Activated T-cell treated with anti-CD3 and anti-CD28 coated beads, Interleukin-2, amount 50 U/mL, for 24 hours (primary cell): ENCODE data around the gene KLHL11.
"Not testable (repeated sequence)": the region's sequence is repeated elsewhere in the genome, so short reads cannot be mapped to it uniquely, and the experiment has no call there.

Experiments
- DNase-seq: peaks from one replicate; pipeline ENCODE4 v3.0.0-alpha.2; 2020
- H3K27ac Mint-ChIP-seq: 2 replicates; pipeline ENCODE4 v1.8.0; 2020; ENCODE audit warnings: mild to moderate bottlenecking, mixed read lengths
- H3K27me3 Mint-ChIP-seq: 2 replicates; pipeline ENCODE4 v1.8.0; 2020; ENCODE audit warnings: mixed read lengths
- H3K36me3 Mint-ChIP-seq: 2 replicates; pipeline ENCODE4 v1.8.0; 2020; ENCODE audit warnings: low read depth, mixed read lengths
- H3K4me1 Mint-ChIP-seq: 2 replicates; pipeline ENCODE4 v1.8.0; 2020; ENCODE audit warnings: low read depth, mixed read lengths
- H3K4me3 Mint-ChIP-seq: 2 replicates; pipeline ENCODE4 v1.8.0; 2020; ENCODE audit warnings: mild to moderate bottlenecking, moderate library complexity, mixed read lengths
- H3K9me3 Mint-ChIP-seq: 2 replicates; pipeline ENCODE4 v1.8.0; 2020; ENCODE audit warnings: mixed read lengths

The KLHL11 gene

DNA sequence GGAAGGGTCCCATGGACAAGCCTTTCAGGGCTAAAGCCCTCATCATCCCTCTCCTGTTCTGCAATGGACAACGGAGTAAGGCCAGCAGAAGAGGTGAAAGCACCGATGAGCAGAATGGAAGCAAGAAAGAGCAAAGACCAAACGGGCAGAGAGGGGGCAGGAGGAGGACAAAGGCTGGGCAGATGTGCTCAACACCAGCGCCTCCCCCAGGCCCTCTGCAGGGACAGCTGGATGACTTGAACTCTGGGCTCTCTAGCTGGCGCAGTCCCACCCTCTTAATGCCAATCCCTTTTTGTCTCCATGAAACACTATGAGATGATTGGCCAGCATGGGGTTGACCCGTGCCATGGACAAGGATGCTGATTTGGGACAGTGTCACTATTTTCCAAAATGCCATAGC is 31.5 kb upstream of the KLHL11 start:
- no peak for DNase-seq
- peaks cover 93% of the 10 kb centered on the region for H3K36me3 Mint-ChIP-seq
- no peaks in the 10 kb centered on the region for H3K4me1 Mint-ChIP-seq
- no peaks in the 10 kb centered on the region for H3K27me3 Mint-ChIP-seq
- no peaks in the 10 kb centered on the region for H3K9me3 Mint-ChIP-seq
- no peak overlapping the region for H3K27ac Mint-ChIP-seq
- H3K4me3 Mint-ChIP-seq = no peak overlapping the region

GRCh38 chr17:41895617-41896016 is 30.4 kb upstream of the KLHL11 start:
- no peaks in the 10 kb centered on the region for H3K4me1 Mint-ChIP-seq
- H3K27ac Mint-ChIP-seq = no peak overlapping the region
- no peak for DNase-seq
- H3K36me3 Mint-ChIP-seq = peaks cover 87% of the 10 kb centered on the region
- no peaks in the 10 kb centered on the region for H3K9me3 Mint-ChIP-seq
- H3K27me3 Mint-ChIP-seq = no peaks in the 10 kb centered on the region
- no peak overlapping the region for H3K4me3 Mint-ChIP-seq

- Mint-ChIP-seq H3K27ac (no peak overlapping the region), H3K36me3 (peaks cover 89% of the 10 kb centered on the region), H3K4me1 (no peaks in the 10 kb centered on the region), H3K4me3 (no peak overlapping the region), H3K9me3 (no peaks in the 10 kb centered on the region), H3K27me3 (no peaks in the 10 kb centered on the region)
- no peak for DNase-seq
Measured at GRCh38 chr17:41894791-41895331, 29.6 kb upstream of the KLHL11 start.

DNA sequence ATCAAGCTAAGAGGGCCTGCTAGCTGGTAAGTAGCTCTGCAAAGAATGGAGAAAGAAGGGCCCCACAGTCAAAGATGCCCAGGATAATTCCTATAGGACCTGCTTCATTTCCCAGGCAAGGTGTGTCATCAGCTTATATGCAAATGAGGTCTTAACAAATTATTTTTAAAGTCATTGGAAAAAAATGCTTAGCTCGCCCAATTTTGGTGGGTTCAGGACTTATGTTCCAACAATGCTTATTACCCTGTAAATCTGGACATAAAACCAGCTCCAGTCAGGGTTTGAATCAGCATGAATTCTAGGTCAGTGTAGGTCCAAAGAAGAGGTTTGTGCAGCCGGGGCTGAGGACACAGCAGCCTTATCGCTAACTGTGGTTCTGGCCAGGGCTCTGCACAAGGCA is 28.2 kb upstream of the KLHL11 start:
- Mint-ChIP-seq H3K4me3 (no peak overlapping the region), H3K9me3 (no peaks in the 10 kb centered on the region), H3K27me3 (no peaks in the 10 kb centered on the region), H3K4me1 (no peaks in the 10 kb centered on the region), H3K27ac (no peak overlapping the region), H3K36me3 (peaks cover 88% of the 10 kb centered on the region)
- no peak for DNase-seq

DNA sequence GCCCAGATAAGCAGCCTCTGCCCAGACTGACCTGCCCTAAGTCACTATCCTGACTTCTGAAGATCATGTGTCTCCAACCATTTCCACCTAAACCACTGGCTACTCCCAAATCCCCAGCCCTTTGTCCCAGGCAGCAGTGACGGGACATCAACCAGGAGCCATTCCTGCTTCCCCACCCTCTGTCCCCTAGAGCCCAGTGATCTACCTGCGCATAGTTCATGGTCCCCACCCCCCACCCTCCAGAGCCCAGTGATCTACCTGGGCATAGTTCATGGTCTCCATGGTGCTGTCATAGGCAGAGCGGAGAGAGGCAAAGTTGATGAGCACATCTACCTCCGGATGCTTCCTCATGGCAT is 26.8 kb upstream of the KLHL11 start:
- H3K36me3 Mint-ChIP-seq = peaks cover 88% of the 10 kb centered on the region
- no peak overlapping the region for H3K4me3 Mint-ChIP-seq
- DNase-seq = no peak
- H3K9me3 Mint-ChIP-seq = no peaks in the 10 kb centered on the region
- peak overlapping the region; percentile 57 for H3K27ac Mint-ChIP-seq
- H3K4me1 Mint-ChIP-seq = no peaks in the 10 kb centered on the region
- no peaks in the 10 kb centered on the region for H3K27me3 Mint-ChIP-seq

DNA sequence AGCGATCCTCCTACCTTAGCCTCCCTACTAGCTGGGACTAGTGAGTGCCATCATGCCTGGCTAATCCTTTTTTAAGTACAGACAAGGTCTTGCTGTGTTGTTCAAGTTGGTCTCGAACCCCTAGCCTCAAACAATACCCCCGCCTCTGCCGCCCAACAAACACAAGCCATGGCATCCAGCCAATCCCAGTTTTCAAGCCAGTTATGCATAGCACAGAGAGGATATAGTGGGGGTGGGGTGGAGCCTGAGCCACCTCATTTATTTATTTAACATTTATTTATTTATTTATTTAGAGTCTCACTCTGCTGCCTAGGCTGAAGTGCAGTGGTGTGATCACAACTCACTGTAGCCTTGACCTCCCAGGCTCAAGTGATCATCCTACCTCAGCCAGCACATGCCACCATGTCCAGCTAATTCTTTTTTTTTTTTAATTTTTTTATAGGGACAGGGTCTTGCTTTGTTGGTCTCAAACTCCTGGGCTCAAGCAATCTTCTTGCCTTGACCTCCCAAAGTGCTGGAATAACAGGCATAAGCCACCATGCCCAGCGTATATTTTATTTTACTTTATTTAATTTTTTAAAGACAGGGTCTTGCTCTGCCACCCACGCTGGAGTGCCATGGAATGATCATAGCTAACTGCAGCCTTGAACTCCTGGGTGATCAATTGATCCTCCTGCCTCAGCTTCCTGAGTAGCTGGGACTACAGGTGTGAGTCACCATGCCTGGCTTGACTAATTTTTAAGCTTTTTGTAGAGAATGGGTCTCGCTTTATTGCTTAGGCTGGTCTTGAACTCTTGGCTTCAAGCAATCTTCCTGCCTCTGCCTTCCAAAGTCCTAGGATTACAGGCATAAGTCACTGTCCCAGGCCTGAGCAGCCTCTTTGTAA is 26.2 kb upstream of the KLHL11 start:
- no peaks in the 10 kb centered on the region for H3K27me3 Mint-ChIP-seq
- H3K4me1 Mint-ChIP-seq = no peaks in the 10 kb centered on the region
- no peak for DNase-seq
- no peak overlapping the region for H3K27ac Mint-ChIP-seq
- peaks cover 86% of the 10 kb centered on the region for H3K36me3 Mint-ChIP-seq
- H3K9me3 Mint-ChIP-seq = no peaks in the 10 kb centered on the region
- H3K4me3 Mint-ChIP-seq = no peak overlapping the region

DNA sequence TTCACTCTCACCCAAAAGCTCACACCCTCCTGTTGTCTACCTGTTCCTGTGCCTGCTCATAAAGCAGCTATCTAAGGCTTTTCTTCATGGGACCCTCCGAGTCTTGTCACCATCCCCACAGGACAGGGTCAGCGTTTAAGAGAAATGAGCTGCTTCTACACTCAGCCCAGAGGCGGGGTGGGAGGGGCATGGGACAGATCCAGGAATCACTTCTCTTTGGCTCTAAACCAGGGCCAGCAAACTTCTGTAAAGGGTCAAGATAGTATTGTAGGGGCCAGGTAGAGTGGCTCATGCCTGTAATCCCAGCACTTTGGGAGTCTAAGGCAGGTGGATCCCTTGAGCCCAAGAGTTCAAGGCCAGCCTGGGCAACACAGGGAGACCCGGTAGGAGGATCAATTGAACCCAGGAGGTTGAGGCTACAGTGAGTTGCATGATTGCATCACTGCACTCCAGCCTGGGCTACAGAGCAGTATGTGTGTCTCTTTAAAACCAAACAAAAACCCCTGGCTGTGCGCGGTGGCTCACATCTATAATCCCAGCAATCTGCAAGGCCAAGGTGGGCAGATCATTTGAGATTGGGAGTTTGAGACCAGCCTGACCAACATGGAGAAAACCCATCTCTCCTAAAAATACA is 23.2 kb upstream of the KLHL11 start:
- no peak for DNase-seq
- H3K36me3 Mint-ChIP-seq = peaks cover 88% of the 10 kb centered on the region
- H3K27me3 Mint-ChIP-seq = no peaks in the 10 kb centered on the region
- no peaks in the 10 kb centered on the region for H3K9me3 Mint-ChIP-seq
- H3K4me3 Mint-ChIP-seq = no peak overlapping the region
- H3K27ac Mint-ChIP-seq = no peak overlapping the region
- H3K4me1 Mint-ChIP-seq = no peaks in the 10 kb centered on the region

DNA sequence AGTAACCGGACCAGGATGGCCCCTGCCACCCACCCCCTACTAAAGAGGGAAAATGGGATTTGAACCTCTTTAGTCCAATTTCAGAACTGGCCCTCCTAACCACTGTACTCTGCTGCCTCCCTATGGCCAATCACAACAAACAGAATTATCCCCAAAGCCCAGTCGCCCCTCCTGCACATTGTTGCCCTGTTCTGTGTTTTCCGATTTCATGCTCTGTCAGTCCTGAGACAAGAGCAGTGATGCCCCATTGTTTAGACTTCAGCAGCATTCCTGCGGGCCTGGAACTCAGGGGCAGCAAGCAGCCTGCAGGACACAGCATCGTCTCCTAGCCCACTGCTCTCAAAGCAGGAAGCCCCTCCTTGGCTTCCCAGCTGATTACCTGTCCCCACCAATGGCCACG is 20.5 kb upstream of the KLHL11 start:
- no peaks in the 10 kb centered on the region for H3K27me3 Mint-ChIP-seq
- no peaks in the 10 kb centered on the region for H3K9me3 Mint-ChIP-seq
- DNase-seq = no peak
- H3K4me3 Mint-ChIP-seq = no peak overlapping the region
- H3K27ac Mint-ChIP-seq = peak overlapping the region; percentile 24
- no peaks in the 10 kb centered on the region for H3K4me1 Mint-ChIP-seq
- peaks cover 88% of the 10 kb centered on the region for H3K36me3 Mint-ChIP-seq

DNA sequence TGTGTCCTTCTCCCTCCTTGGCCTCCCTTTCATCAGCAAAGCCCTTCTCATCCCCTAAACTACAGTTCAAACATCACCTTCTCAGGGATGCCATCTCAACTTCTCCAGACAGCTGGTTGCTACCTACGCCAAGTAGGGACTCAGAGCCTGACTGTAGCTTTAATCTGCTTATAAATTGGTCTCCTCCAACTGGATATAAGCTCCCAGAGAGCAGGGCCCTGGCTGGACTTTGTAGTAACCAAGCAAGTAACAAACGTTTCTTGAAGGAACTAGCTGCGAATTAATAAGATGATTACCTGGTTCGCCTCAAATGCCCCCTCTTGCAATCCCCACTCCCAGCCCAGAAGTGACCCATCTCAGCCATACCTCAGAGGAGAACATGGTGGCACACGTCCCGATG is 17.5 kb upstream of the KLHL11 start:
- no peak for DNase-seq
- H3K27me3 Mint-ChIP-seq = no peaks in the 10 kb centered on the region
- H3K4me1 Mint-ChIP-seq = no peaks in the 10 kb centered on the region
- no peaks in the 10 kb centered on the region for H3K9me3 Mint-ChIP-seq
- H3K27ac Mint-ChIP-seq = peak overlapping the region; percentile 76
- H3K4me3 Mint-ChIP-seq = no peak overlapping the region
- H3K36me3 Mint-ChIP-seq = peaks cover 91% of the 10 kb centered on the region

DNA sequence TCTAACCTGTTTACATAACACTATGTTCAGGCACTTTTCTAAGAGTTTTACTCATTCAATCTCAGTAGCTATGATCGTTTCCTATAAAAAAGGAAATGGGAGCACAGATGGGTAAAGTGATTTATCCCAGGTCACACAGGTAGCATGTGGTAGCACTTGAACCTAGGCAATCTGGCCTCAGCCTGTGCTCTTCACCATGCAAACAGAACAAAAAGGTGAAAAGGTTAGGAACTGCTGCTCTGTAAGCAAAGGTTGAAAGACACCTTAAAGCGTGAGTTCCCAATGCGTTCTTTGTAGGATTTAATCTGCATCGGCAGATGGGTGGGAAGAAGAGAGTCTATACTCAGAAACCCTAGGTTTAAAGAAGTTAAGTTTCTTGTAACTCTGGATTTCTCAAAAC is 14.9 kb upstream of the KLHL11 start:
- H3K36me3 Mint-ChIP-seq = peaks cover 89% of the 10 kb centered on the region
- H3K4me1 Mint-ChIP-seq = no peaks in the 10 kb centered on the region
- H3K27ac Mint-ChIP-seq = no peak overlapping the region
- H3K9me3 Mint-ChIP-seq = no peaks in the 10 kb centered on the region
- H3K4me3 Mint-ChIP-seq = no peak overlapping the region
- no peak for DNase-seq
- H3K27me3 Mint-ChIP-seq = no peaks in the 10 kb centered on the region

DNA sequence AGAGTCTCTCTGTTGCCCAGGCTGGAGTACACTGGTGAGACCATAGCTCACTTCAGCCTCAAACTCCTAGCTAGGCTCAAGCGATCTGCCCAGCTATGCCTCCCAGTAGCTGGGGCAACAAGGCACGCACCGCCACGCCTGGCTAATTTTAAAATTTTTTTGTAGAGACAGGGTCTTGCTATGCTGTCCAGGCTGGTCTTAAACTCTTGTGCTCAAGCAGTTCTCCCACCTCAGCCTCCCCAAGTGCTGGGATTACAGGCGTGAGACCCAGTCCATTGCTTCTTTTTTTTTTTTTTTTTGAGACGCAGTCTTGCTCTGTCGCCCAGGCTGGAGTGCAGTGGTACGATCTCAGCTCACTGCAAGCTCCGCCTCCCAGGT is 9.1 kb upstream of the KLHL11 start:
- peaks cover 20% of the 10 kb centered on the region for H3K4me1 Mint-ChIP-seq

GRCh38 chr17:41873559-41874292 is 8.5 kb upstream of the KLHL11 start:
- Mint-ChIP-seq H3K27me3 (no peaks in the 10 kb centered on the region), H3K27ac (peak overlapping the region; percentile 29), H3K9me3 (no peaks in the 10 kb centered on the region), H3K4me3 (no peak overlapping the region), H3K36me3 (peaks cover 95% of the 10 kb centered on the region), H3K4me1 (peaks cover 25% of the 10 kb centered on the region)
- no peak for DNase-seq

More for the DNA sequence above, 9.1 kb upstream of the KLHL11 start:
- Mint-ChIP-seq H3K36me3 (peaks cover 95% of the 10 kb centered on the region), H3K27ac (peak overlapping the region; percentile 29)
- not testable (repeated sequence) for H3K9me3 Mint-ChIP-seq, H3K4me3 Mint-ChIP-seq, H3K27me3 Mint-ChIP-seq, DNase-seq

DNA sequence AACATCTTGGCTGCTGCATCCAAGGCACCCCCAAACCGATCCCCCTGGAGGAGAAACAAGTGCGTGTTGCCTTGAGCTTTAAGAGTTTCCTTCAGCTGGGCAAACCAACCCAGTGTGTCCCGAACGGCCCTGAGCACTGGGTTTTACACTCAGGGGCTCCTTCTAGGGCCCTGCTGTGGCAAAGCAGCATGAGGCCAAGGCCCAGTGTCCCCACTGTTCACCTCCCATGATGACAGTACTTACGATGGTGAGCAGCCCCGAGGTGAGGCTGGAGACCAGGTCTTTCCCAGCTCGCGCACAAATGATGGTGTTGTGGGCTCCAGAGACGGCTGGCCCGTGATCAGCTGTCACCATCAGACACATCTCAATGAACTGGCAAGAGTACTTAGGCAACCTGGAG is 6.6 kb upstream of the KLHL11 start:
- no peak for DNase-seq
- Mint-ChIP-seq H3K36me3 (peaks cover 94% of the 10 kb centered on the region), H3K27ac (peak overlapping the region; percentile 68), H3K27me3 (no peaks in the 10 kb centered on the region), H3K4me3 (no peak overlapping the region), H3K4me1 (peaks cover 43% of the 10 kb centered on the region), H3K9me3 (no peaks in the 10 kb centered on the region)

DNA sequence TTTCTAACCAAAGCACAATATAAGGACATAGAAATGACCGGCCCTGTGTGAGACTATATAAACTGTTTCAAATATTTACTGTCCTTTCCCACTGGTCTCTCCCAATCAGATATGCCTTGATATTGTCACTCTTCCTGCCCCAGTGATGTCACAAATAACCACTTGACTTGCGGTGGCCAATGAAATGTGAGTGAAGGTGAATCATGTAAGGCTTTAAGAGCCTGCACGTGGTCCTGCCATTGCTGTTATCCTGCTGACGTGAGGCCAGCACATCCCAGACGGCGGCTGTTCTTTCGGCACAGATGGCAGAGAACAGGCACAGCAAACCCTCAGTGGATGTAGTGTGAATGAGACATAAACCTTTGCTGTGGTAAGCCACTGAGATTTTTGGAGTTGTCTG is 5.4 kb upstream of the KLHL11 start:
- peaks cover 90% of the 10 kb centered on the region for H3K36me3 Mint-ChIP-seq
- no peaks in the 10 kb centered on the region for H3K27me3 Mint-ChIP-seq
- H3K4me3 Mint-ChIP-seq = no peak overlapping the region
- H3K9me3 Mint-ChIP-seq = no peaks in the 10 kb centered on the region
- no peak for DNase-seq
- peaks cover 48% of the 10 kb centered on the region for H3K4me1 Mint-ChIP-seq
- H3K27ac Mint-ChIP-seq = peak overlapping the region; percentile 97

DNA sequence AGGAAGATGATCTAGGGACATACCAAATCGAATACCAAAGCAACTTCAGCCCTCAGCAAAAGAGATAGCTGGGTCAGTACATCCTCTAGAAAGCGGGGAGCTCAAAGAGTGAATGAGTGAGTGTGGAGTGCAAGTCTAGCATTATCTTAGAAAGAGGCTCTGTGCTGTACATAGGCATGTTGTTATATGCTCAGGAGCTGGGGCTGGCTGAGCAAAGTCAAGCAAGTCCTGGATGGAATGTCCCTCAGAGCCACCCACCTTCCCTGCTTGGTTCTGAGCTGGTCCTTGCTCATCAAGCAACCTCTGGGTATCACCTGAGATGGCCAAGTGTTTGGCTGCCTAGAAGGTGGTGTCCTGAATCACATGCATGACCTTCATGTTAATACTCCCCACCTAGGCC is 4.9 kb upstream of the KLHL11 start:
- peaks cover 89% of the 10 kb centered on the region for H3K36me3 Mint-ChIP-seq
- no peaks in the 10 kb centered on the region for H3K9me3 Mint-ChIP-seq
- no peak overlapping the region for H3K4me3 Mint-ChIP-seq
- peak overlapping the region; percentile 97 for H3K27ac Mint-ChIP-seq
- DNase-seq = no peak
- H3K27me3 Mint-ChIP-seq = no peaks in the 10 kb centered on the region
- peaks cover 50% of the 10 kb centered on the region for H3K4me1 Mint-ChIP-seq
